Measurements from ENCODE around the gene DEAF1. TPM values are rescaled to one million over a fixed set of nuclear protein-coding genes. Genes with fewer than 3 reads are reported as not detected.

The DEAF1 gene
- total and polyA plus RNA-seq, 2 of the 13 experiments (the other 11 are each of a cell fraction or from before 2014, with no cell fraction given), result 22.3 to 29.6 TPM

- TF ChIP-seq HMGXB4 (CRISPR knock-in tag; IDR thresholded peaks at IDR 0.05; ENCODE audit: borderline replicate concordance in 1 of 2, low read depth in 1 of 2) (peak; percentile 89 to 94), ZNF883 (CRISPR knock-in tag; IDR thresholded peaks at IDR 0.05; ENCODE audit: not compliant biosample characterization) (peak; percentile 56), ZFP1 (CRISPR knock-in tag; IDR thresholded peaks at IDR 0.05) (0 out of 2 replicates have a peak, but pooled peaks have one; percentile 27), ZBTB34 (CRISPR knock-in tag; IDR thresholded peaks at IDR 0.05) (peak; percentile 70), ZNF34 (CRISPR knock-in tag; IDR thresholded peaks at IDR 0.05; ENCODE audit: borderline replicate concordance) (no peak), ATM (IDR thresholded peaks at IDR 0.05; ENCODE audit: borderline replicate concordance) (no peak), ZNF335 (CRISPR knock-in tag; IDR thresholded peaks at IDR 0.05) (peak; percentile 22; the same call in 1 of the 2 replicates), GATA4 (IDR thresholded peaks at IDR 0.05; ENCODE audit: borderline replicate concordance, low read depth) (no peak), PAF1 (CRISPR knock-in tag; IDR thresholded peaks at IDR 0.05) (peak; percentile 96), ZNF235 (CRISPR knock-in tag; IDR thresholded peaks at IDR 0.05; ENCODE audit: borderline replicate concordance) (peak; percentile 62), ZNF598 (CRISPR knock-in tag; IDR thresholded peaks at IDR 0.05; ENCODE audit: borderline replicate concordance) (no peak), ZNF10 (CRISPR knock-in tag; IDR thresholded peaks at IDR 0.05; ENCODE audit: borderline replicate concordance, low read depth) (no peak), LCORL (IDR thresholded peaks at IDR 0.05) (no peak), LCORL (CRISPR knock-in tag; IDR thresholded peaks at IDR 0.05) (peak; percentile 84), IKZF5 (CRISPR knock-in tag; IDR thresholded peaks at IDR 0.05) (peak; percentile 78), STAG1 (CRISPR knock-in tag; IDR thresholded peaks at IDR 0.05) (peak; percentile 85), PAWR (CRISPR knock-in tag; IDR thresholded peaks at IDR 0.05; ENCODE audit: borderline replicate concordance) (no peak), THAP11 (CRISPR knock-in tag; IDR thresholded peaks at IDR 0.05) (peak; percentile 61; the same call in 1 of the 2 replicates)
- TF ChIP-seq, protein P1, sequence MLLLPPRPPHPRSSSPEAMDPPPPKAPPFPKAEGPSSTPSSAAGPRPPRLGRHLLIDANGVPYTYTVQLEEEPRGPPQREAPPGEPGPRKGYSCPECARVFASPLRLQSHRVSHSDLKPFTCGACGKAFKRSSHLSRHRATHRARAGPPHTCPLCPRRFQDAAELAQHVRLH (CRISPR knock-in tag; IDR thresholded peaks at IDR 0.05; ENCODE audit: borderline replicate concordance, low read depth), result peak; percentile 47; the same call in 1 of the 2 replicates
- TF ChIP-seq, protein P2, sequence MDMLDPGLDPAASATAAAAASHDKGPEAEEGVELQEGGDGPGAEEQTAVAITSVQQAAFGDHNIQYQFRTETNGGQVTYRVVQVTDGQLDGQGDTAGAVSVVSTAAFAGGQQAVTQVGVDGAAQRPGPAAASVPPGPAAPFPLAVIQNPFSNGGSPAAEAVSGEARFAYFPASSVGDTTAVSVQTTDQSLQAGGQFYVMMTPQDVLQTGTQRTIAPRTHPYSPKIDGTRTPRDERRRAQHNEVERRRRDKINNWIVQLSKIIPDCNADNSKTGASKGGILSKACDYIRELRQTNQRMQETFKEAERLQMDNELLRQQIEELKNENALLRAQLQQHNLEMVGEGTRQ (IDR thresholded peaks at IDR 0.05; ENCODE audit: low read depth, low read length), result peak; percentile 44; the same call in 1 of the 2 replicates
- TF ChIP-seq, protein P2 (CRISPR knock-in tag; IDR thresholded peaks at IDR 0.05; ENCODE audit: borderline replicate concordance), result peak; percentile 35; the same call in 1 of the 2 replicates
- TF ChIP-seq, protein P3, sequence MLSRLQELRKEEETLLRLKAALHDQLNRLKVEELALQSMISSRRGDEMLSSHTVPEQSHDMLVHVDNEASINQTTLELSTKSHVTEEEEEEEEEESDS (CRISPR knock-in tag; IDR thresholded peaks at IDR 0.05; ENCODE audit: borderline replicate concordance), result 0 out of 2 replicates have a peak, but pooled peaks have one; percentile 63
These were observed 33.1 kb upstream of the DEAF1 start (continued) for GRCh38 chr11:727859-728748.
